ENCODE data around the gene WDR20. TPM values are rescaled to one million over a fixed set of nuclear protein-coding genes. Genes with fewer than 3 reads are reported as not detected.
"Not testable (repeated sequence)": the region's sequence is repeated elsewhere in the genome, so short reads cannot be mapped to it uniquely, and the experiment has no call there.

Gene WDR20
- total RNA-seq, 1 experiment from 2014 or later = 23.8 TPM

GRCh38 chr14:102241147-102241546 is 101.5 kb downstream of the WDR20 start:
- CTCF ChIA-PET = no interaction called here

GRCh38 chr14:102243795-102244194 is 104.1 kb downstream of the WDR20 start:
- DNase-seq (ENCODE audit: unreplicated experiment); H3K27ac Mint-ChIP-seq (ENCODE audit: low read depth, unreplicated experiment); H3K27me3 Mint-ChIP-seq (ENCODE audit: insufficient read depth, unreplicated experiment); CTCF ChIA-PET; H3K4me3 Mint-ChIP-seq (ENCODE audit: unreplicated experiment); H3K9me3 Mint-ChIP-seq (ENCODE audit: unreplicated experiment); H3K4me1 Mint-ChIP-seq (ENCODE audit: insufficient read depth, unreplicated experiment); BruUV-seq (replicated peaks); H3K36me3 Mint-ChIP-seq (ENCODE audit: insufficient read depth, unreplicated experiment); intact Hi-C loops (cut with micrococcal nuclease); POLR2A ChIA-PET: not testable (repeated sequence)

More at GRCh38 chr14:102241147-102241546, 101.5 kb downstream of the WDR20 start:
- Mint-ChIP-seq H3K4me3 (ENCODE audit: unreplicated experiment) (no peak overlapping the region), H3K36me3 (ENCODE audit: insufficient read depth, unreplicated experiment) (peaks cover 7% of the 10 kb centered on the region), H3K27me3 (ENCODE audit: insufficient read depth, unreplicated experiment) (no peaks in the 10 kb centered on the region), H3K4me1 (ENCODE audit: insufficient read depth, unreplicated experiment) (no peaks in the 10 kb centered on the region), H3K27ac (ENCODE audit: low read depth, unreplicated experiment) (no peak overlapping the region), H3K9me3 (ENCODE audit: unreplicated experiment) (no peaks in the 10 kb centered on the region)
- POLR2A ChIA-PET = interaction anchor here (0.8 kb wide), 1 partner anchor 86 kb away, joined by 3 read pairs; no protein-coding TSS in a partner anchor
- no peak for TF ChIP-seq CTCF (IDR thresholded peaks at IDR 0.05; ENCODE audit: unreplicated experiment)
- no peak for DNase-seq (ENCODE audit: unreplicated experiment)
- BruUV-seq (replicated peaks) = no TSS peak
- intact Hi-C loops (cut with micrococcal nuclease) = no loop called here

DNA sequence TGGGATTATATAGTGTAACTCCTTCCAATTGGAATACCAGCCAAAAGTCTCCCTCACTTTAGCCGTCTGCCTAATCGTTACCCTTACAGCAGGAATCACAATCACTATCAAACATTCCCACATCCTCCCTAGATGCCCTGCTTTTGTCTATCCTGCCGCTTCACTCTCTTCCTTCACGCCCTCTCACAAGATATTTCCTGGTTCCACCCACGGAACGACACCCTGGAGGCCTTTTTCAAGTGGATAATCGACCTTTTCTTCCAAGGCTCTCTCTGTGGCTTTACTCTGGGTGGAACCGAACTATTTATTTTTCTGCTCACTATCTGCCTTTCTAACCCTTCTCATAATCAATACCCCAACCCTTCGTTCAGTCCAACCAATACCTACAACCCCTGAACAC is 106.4 kb downstream of the WDR20 start:
- ChIA-PET CTCF (no interaction called here), POLR2A (interaction anchor here (0.6 kb wide), 1 partner anchor 230 kb away, joined by 3 read pairs; no protein-coding TSS in a partner anchor)
- H3K27me3 Mint-ChIP-seq (ENCODE audit: insufficient read depth, unreplicated experiment) = no peaks in the 10 kb centered on the region
- no peak overlapping the region for H3K4me3 Mint-ChIP-seq (ENCODE audit: unreplicated experiment)
- no peaks in the 10 kb centered on the region for H3K4me1 Mint-ChIP-seq (ENCODE audit: insufficient read depth, unreplicated experiment)
- no peak for TF ChIP-seq CTCF (IDR thresholded peaks at IDR 0.05; ENCODE audit: unreplicated experiment)
- no peaks in the 10 kb centered on the region for H3K9me3 Mint-ChIP-seq (ENCODE audit: unreplicated experiment)
- BruUV-seq (replicated peaks) = no TSS peak
- no peaks in the 10 kb centered on the region for H3K36me3 Mint-ChIP-seq (ENCODE audit: insufficient read depth, unreplicated experiment)
- no peak for DNase-seq (ENCODE audit: unreplicated experiment)
- intact Hi-C loops (cut with micrococcal nuclease) = no loop called here
- H3K27ac Mint-ChIP-seq (ENCODE audit: low read depth, unreplicated experiment) = no peak overlapping the region

DNA sequence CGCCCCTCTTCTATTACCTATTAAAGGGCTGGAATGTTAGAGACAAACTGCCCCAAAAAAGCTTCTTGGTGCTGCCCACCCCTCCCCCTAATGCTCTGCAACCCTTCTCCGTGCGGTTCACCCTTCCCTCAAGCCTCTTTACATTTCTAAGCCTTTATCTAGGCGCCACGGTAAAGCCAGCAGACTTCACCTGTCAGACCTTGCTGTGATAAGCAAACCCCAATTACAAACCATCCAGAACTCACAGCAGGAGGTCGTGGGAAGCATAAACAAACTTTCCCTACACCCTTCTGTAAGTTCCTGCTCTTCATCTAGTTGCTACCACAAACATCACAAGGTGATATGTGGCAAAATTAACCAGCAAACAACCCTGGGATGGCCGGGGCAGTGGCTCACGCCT is 108.4 kb downstream of the WDR20 start:
- ChIA-PET CTCF (no interaction called here), POLR2A (no interaction called here)
- no peaks in the 10 kb centered on the region for H3K27me3 Mint-ChIP-seq (ENCODE audit: insufficient read depth, unreplicated experiment)
- no peak overlapping the region for H3K4me3 Mint-ChIP-seq (ENCODE audit: unreplicated experiment)
- no peak overlapping the region for H3K27ac Mint-ChIP-seq (ENCODE audit: low read depth, unreplicated experiment)
- no peaks in the 10 kb centered on the region for H3K36me3 Mint-ChIP-seq (ENCODE audit: insufficient read depth, unreplicated experiment)
- no peaks in the 10 kb centered on the region for H3K9me3 Mint-ChIP-seq (ENCODE audit: unreplicated experiment)
- TF ChIP-seq CTCF (IDR thresholded peaks at IDR 0.05; ENCODE audit: unreplicated experiment) = no peak
- BruUV-seq (replicated peaks) = no TSS peak
- H3K4me1 Mint-ChIP-seq (ENCODE audit: insufficient read depth, unreplicated experiment) = no peaks in the 10 kb centered on the region
- no peak for DNase-seq (ENCODE audit: unreplicated experiment)
- intact Hi-C loops (cut with micrococcal nuclease) = no loop called here

- no TSS peak for BruUV-seq (replicated peaks)
- CTCF ChIA-PET = no interaction called here
- POLR2A ChIA-PET = no interaction called here
Measured at GRCh38 chr14:102249041-102249440, 109.3 kb downstream of the WDR20 start.

More at GRCh38 chr14:102249041-102249440, 109.3 kb downstream of the WDR20 start:
- no peak for DNase-seq (ENCODE audit: unreplicated experiment)
- Mint-ChIP-seq H3K4me1 (ENCODE audit: insufficient read depth, unreplicated experiment) (no peaks in the 10 kb centered on the region), H3K27ac (ENCODE audit: low read depth, unreplicated experiment) (no peak overlapping the region), H3K27me3 (ENCODE audit: insufficient read depth, unreplicated experiment) (no peaks in the 10 kb centered on the region), H3K36me3 (ENCODE audit: insufficient read depth, unreplicated experiment) (no peaks in the 10 kb centered on the region), H3K9me3 (ENCODE audit: unreplicated experiment) (no peaks in the 10 kb centered on the region), H3K4me3 (ENCODE audit: unreplicated experiment) (no peak overlapping the region)
- TF ChIP-seq CTCF (IDR thresholded peaks at IDR 0.05; ENCODE audit: unreplicated experiment) = no peak
- intact Hi-C loops (cut with micrococcal nuclease) = no loop called here

Data from MCF 10A (cell line).